ENCODE data around the gene TNIK. TPM values are rescaled to one million over a fixed set of nuclear protein-coding genes. Genes with fewer than 3 reads are reported as not detected.

Gene TNIK
- total and polyA plus RNA-seq, 10 of the 15 experiments (the other 5 are each of a cell fraction or from before 2014, with no cell fraction given), result 13.9 to 74.3 (median 48.2) TPM

- Histone ChIP-seq H3K4me1 (ENCODE audit: control insufficient read depth, insufficient read depth, low read length) (no peaks in the 10 kb centered on the region; the same call in 1 of the 2 replicates), H3K4me3 (no peak overlapping the region), H3K4me2 (ENCODE audit: control insufficient read depth, insufficient read depth) (no peak overlapping the region), H3K9me3 (replicated peaks; ENCODE audit: control insufficient read depth, insufficient read depth, low read length) (no peaks in the 10 kb centered on the region; the same call in 1 of the 3 replicates), H4K20me1 (ENCODE audit: control insufficient read depth, insufficient read depth) (no peaks in the 10 kb centered on the region), H3K9ac (ENCODE audit: control insufficient read depth, insufficient read depth, low read length) (no peak overlapping the region), H3K79me2 (ENCODE audit: control insufficient read depth, insufficient read depth, low read length) (peaks cover 2% of the 10 kb centered on the region), H2AFZ (ENCODE audit: control insufficient read depth, low read depth, low read length) (no peak overlapping the region), H3K36me3 (ENCODE audit: control insufficient read depth in 2 of 2, insufficient read depth in 2 of 2, low read length in 1 of 2) (peaks cover under 1 to 5% of the 10 kb centered on the region in 2 experiments), H3K27ac (ENCODE audit: control insufficient read depth, insufficient read depth) (no peak overlapping the region), H3K27me3 (replicated peaks in 1 of 2; ENCODE audit: control insufficient read depth in 2 of 2, insufficient read depth in 2 of 2, low read length in 1 of 2) (no peaks in the 10 kb centered on the region)
- BruUV-seq (replicated peaks), result no TSS peak
- no peak for TF ChIP-seq EGR1 (IDR thresholded peaks at IDR 0.05; ENCODE audit: borderline replicate concordance in 1 of 2, low read depth in 2 of 2, low read length in 2 of 2)
- no peak for TF ChIP-seq ZNF687 (IDR thresholded peaks at IDR 0.05)
- no peak for TF ChIP-seq RUNX3 (IDR thresholded peaks at IDR 0.05; ENCODE audit: low read length)
- TF ChIP-seq KDM1A (IDR thresholded peaks at IDR 0.05; ENCODE audit: borderline replicate concordance), result no peak
- TF ChIP-seq IRF3 (IDR thresholded peaks at IDR 0.05), result no peak
- TF ChIP-seq RAD21 (IDR thresholded peaks at IDR 0.05; ENCODE audit: insufficient read depth, low read depth, low read length), result no peak
- TF ChIP-seq YBX1 (IDR thresholded peaks at IDR 0.05), result no peak
- no peak for TF ChIP-seq CREB1 (IDR thresholded peaks at IDR 0.05; ENCODE audit: low read depth)
- TF ChIP-seq BCL11A (IDR thresholded peaks at IDR 0.05; ENCODE audit: low read depth, low read length), result no peak
- no peak for TF ChIP-seq KAT2A (conservative IDR thresholded peaks at IDR 0.05; ENCODE audit: control insufficient read depth, low read depth, low read length)
- TF ChIP-seq POU2F2 (IDR thresholded peaks at IDR 0.05; ENCODE audit: borderline replicate concordance, low read depth, low read length), result no peak
- TF ChIP-seq CEBPB (IDR thresholded peaks at IDR 0.05; ENCODE audit: borderline replicate concordance in 1 of 2, low read depth in 2 of 2, low read length in 2 of 2), result no peak
- POLR2A ChIA-PET, result no interaction called here
- intact Hi-C loops (cut with micrococcal nuclease; ENCODE audit: unreplicated experiment) (no loop called here), in situ Hi-C loops (cut with MboI) (no loop called here)
- CTCF ChIA-PET, result interaction anchor here (1.0 to 1.5 kb wide), 2 partner anchors 11 to 24 kb away, joined by 3 to 7 read pairs; no protein-coding TSS in a partner anchor
- no peak for DNase-seq (ENCODE audit: low read depth, low spot score)
- SMC1A ChIA-PET (ENCODE audit: uncharacterized antibody, unreplicated experiment), result no interaction called here
- 78% methylated on average over 3 of the region's 3 CpGs for WGBS (ENCODE audit: insufficient coverage, insufficient replicate concordance, low lambda C conversion rate, missing lambda C conversion rate)
- no peak for ATAC-seq
- no peak for FAIRE-seq
- RAD21 ChIA-PET (ENCODE audit: unreplicated experiment), result no interaction called here
These were observed 260.0 kb downstream of the TNIK start for GRCh38 chr3:171200052-171200749.

Measured in GM12878 (cell line).